UCSD-AML1 (cell line): Measurements from ENCODE around the gene SYPL1.

Experiments used
- DNase-seq: peaks from one replicate; lab custom pipeline; 2025; ENCODE audit not compliant: unreplicated experiment; lab: John Stamatoyannopoulos, UW

SYPL1 gene

GRCh38 chr7:106054156-106054910 is 57.8 kb downstream of the SYPL1 start:
- DNase-seq, result no peak

- DNase-seq, result no peak
Measured at GRCh38 chr7:106053109-106053508, 59.0 kb downstream of the SYPL1 start.

- no peak for DNase-seq
Measured at GRCh38 chr7:106052681-106053080, 59.4 kb downstream of the SYPL1 start.

GRCh38 chr7:106050746-106051117 is 61.4 kb downstream of the SYPL1 start:
- no peak for DNase-seq

- DNase-seq, result peak; percentile 21
Measured at GRCh38 chr7:106050002-106050745, 61.9 kb downstream of the SYPL1 start.

GRCh38 chr7:106049139-106049752 is 62.9 kb downstream of the SYPL1 start:
- DNase-seq, result no peak

GRCh38 chr7:106048706-106049020 is 63.4 kb downstream of the SYPL1 start:
- no peak for DNase-seq

GRCh38 chr7:106047818-106048705 is 64.0 kb downstream of the SYPL1 start:
- no peak for DNase-seq

GRCh38 chr7:106047184-106047583 is 64.9 kb downstream of the SYPL1 start:
- DNase-seq, result no peak

GRCh38 chr7:106045586-106045985 is 66.5 kb downstream of the SYPL1 start:
- DNase-seq, result no peak

GRCh38 chr7:106045139-106045538 is 67.0 kb downstream of the SYPL1 start:
- no peak for DNase-seq

- DNase-seq, result no peak
Measured at GRCh38 chr7:106042196-106042611, 69.9 kb downstream of the SYPL1 start.

GRCh38 chr7:106041140-106041717 is 70.9 kb downstream of the SYPL1 start:
- DNase-seq, result peak; percentile 21
